GM18873 (cell line): ENCODE measurements around the gene NOL11.
"Not testable (repeated sequence)": the region's sequence is repeated elsewhere in the genome, so short reads cannot be mapped to it uniquely, and the experiment has no call there.

ENCODE experiments used
- ATAC-seq: cut with Tn5 transposase; IDR thresholded peaks from one replicate; pipeline ENCODE4 v1.9.1; 2021; ENCODE audit warnings: mild to moderate bottlenecking, moderate library complexity, moderate number of reproducible peaks; ENCODE audit not compliant: unreplicated experiment, low FRiP score

Gene NOL11

DNA sequence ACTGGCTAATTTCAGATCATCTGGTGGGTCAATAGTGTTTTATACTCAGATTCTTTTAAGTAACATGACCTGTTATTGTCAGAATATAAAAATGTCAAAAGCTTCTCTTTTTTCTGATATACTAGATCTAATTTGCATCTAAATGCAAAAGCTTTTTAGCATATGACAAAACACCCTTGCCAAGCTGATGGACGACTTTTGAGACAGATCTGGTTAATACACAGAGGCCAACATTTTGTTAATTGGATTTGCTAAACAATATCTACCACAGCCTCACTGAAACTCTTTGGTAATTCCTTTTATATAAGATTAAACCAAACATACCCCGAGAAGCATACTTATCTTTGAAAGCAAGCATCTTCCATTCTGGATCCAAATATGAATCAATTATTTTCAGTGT, 10.3 kb upstream of the NOL11 start:
- no peak for ATAC-seq

DNA sequence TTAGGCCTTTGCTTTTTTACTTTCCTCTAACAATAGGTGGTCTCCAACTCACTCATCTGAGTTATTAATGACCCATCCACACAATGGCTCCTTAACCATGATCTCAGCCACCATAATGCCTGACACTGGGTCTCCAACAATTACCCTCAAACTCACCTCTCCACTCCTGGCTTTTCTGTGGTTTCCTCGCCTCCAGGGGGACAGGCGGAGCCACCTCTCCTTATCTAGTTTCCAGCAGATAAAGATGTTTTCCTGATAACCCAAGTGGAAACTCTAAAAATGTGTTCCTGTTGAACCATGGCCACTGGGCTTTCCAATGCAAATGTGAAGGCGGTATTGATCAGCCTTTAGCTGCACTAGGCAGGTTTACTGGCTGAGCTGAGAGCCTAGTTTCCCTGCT, 9.4 kb upstream of the NOL11 start:
- ATAC-seq, result no peak

DNA sequence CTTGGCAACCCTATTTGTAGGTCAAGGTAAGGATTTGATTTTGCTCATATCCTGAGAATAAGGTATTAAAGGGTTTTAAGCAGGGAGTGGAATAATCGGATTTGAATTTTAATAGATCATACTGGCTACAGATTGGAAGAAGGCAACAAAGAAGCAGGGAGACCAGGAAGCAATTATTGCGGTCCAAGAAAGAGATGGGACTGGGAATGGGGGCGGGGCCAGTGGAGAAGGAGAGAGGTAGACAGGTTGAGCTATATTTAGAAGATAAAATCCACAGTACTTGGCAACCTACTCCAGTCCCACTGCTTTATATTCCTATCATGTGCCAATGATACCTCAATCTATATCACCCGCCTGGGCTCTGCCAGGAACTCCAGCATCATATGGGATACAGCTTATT, 5.8 kb upstream of the NOL11 start:
- ATAC-seq, result no peak

DNA sequence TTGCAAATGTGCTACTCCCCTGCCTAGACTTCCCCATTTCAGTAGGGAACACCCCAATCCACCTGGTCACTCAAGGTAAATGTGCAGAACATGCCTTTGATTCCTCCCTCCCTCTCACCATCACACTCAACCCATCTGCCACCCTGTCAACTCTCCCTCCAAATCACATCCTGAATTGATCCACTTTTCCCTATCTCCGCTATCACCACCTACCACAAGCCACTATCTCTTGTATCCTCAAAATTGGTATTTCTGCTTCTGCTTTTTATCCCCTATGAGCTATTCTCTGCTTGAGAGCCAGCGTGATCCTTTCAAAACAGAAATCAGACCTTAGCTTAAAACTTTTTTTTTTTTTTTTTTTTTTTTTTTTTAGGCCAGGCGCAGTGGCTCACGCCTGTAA, 5.4 kb upstream of the NOL11 start:
- no peak for ATAC-seq

DNA sequence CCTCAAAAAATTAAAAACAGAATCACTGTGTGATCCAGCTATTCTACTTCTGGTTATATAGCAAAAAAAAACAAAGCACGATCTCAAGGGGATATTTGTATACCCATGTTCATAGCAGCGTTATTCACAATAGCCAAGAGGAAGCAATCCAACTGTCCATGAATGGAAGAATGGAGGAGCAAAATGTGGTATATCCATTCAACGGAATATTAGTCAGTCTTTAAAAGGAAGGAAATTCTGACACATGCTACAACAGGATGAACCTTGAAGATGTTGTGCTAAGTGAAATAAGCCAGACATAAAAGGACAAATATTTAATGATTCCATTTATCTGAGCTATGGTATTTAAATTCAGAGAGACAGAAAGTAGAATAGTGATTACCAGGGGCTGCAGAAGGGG, 4.6 kb upstream of the NOL11 start:
- ATAC-seq, result no peak

DNA sequence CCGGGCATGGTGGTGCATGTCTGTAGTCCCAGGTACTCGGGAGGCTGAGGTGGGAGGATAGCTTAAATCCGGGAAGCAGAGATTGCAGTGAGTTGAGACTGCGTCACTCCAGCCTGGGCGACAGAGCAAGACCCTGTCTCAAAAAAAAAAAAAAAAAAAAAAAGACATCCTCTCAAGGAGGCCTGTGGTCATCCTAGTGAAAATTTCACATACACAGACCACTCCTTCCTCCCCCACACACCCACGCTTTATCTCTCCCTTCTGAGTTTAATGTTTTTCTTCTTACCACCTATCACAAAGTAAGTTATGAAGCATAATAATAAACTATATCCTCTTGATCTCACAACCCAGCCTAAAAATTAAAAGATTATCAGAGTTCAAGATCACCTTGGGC, 1.3 kb upstream of the NOL11 start:
- no peak for ATAC-seq

DNA sequence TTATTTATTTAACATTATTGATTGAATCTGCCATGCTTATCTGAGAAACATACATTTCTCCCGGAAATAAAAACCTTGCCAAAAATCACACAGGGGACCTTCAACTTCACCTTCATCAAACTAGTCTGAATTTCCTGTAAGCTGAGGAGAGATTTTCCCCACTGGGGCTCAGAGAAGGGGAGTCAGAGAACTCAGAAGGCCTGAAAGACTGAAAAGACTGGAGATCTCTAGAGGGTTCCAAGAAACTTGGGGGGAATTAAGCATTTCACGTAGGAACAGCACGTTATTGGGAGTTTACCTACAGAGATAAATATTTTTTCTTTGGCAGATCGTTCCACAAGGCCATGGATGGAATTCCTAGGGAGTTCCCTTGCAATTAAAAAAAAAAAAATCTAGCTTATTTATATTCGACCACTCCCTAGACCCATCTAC, 528 bp upstream of the NOL11 start:
- ATAC-seq, result no peak

DNA sequence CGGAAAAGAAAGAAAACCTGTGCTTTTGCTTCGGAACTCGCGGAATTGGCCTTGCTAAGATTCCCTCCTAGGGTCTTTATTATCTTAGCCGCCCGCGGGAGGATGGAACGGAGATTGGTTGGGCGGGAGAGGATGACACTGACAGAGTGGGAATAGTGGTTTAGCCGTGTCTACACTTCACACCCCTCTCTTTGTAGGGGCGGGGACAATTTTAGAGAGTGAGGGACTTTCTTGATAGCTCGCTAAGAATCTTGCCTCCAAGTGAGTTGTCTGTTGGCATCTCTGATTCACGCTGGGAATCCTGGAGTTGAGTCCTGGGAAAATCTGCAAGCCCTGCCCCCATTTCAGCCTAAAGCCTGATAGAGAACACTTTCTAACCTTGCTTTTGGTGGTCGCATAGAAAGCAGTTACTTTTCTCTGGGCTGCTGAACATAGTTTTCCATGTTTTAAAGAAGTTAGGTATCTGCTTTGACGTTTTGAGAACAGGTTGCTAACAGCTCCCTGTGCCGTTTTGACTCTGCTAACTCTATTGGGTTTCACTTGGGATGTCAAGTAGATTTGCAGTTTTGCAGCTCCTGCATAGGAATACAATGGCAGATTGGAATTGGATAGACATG, 697 bp downstream of the NOL11 start:
- no peak for ATAC-seq

DNA sequence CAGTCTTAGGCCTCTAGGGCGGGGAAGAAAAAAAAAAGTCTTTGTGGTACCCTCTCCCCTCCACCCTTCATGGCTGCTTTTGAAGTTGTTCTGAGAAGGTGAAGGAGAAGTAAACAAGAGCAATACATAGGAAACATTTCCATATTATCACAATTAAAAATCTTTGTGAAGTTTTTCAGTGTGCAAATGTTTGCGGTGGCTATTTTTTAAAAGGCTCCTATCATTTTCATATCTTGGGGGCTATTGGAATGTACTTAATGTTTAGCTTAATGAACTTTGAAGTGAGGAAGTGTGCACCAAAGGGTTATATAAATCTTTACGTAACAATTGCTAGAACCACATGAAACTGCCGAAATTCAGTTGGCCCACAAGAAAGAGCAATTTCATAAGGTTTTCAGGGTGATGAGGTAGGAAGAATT, 7.6 kb downstream of the NOL11 start:
- no peak for ATAC-seq

DNA sequence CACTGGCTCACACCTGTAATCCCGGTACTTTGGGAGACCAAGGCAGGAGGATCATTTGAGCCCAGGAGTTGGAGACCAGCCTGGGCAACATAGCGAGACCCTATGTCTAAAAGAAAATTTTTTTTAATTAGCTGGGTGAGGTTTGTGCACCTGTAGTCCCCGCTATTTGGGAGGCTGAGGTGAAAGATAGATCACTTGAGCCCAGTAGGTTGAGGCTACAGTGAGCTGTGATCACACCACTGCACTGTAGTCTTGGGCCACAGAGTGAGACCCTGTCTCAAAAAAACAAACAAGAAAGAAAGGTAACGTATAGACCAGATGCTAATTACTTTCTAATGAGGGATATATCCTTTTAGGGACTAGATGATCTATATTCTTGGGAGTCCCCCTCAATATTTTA, 8.1 kb downstream of the NOL11 start:
- no peak for ATAC-seq

DNA sequence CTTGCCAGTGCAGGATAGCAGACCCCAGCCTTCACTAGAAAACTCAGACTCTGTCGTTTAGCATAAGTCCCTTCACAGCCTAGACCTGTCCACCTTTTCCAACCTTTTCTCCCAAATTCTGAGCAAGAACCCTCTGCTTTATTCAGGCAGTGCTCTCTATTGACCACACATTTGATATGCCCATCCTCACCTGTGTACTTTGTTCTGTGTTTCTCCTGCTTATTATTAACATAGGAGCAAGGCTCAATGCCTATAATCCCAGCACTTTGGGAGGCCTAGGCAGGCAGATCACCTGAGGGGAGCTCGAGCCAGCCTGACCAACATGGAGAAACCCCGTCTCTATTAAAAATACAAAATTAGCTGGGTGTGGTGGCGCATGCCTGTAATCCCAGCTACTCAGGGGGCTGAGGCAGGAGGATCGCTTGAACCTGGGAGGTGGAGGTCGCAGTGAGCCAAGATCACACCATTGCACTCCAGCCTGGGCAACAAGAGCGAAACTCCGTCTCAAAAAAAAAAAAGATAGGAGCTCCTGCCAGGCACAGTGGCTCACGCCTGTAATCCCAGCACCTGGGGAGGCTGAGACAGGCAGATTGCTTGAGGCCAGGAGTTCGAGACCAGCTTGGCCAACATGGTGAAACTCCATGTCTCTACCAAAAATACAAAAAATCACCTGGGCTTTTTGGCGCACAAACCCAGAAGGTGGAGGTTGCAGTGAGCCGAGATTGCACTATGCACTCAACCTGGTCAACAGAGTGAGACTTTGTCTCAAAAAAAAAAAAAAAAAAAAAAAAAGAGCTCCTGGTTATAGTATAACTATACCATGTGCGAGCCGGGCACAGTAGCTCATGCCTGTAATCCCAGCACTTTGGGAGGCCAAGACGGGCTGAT, 9.7 kb downstream of the NOL11 start:
- ATAC-seq, result not testable (repeated sequence)

DNA sequence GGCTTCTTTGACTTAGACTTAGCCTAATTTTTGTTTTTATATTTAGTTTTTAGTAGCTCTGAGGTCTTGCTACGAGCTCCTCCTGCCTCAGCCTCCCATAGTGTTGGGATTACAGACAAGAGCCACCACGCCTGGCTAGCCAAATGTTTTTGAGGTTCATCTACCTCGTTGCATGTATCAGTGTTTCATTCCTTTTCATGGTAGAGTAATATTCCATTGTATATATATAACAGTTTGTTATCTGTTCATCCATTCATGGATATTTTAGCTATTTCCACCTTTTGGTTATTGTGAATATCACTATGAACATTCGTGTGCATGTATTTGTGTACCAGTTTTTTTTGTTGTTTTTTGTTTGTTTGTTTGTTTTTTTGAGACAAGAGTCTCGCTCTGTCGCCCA, 12.2 kb downstream of the NOL11 start:
- ATAC-seq, result no peak

DNA sequence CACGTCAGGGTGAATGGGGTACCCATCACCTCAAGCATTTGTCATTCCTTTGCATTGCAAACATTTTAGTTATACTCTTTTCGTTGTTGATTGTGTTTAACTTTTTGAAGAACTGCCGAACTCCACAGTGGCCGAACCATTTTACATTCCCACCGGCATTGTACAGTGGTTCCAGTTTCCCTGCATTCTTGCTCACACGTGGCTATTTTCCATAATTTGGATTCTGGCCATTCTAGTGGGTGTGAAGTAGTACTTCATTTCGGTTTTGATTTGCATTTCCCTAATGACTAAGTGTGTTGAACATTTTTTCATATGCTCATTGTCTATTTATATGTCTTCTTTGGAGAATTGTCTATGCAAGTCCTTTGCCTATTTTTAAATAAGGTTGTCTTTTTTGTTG, 13.0 kb downstream of the NOL11 start:
- no peak for ATAC-seq

DNA sequence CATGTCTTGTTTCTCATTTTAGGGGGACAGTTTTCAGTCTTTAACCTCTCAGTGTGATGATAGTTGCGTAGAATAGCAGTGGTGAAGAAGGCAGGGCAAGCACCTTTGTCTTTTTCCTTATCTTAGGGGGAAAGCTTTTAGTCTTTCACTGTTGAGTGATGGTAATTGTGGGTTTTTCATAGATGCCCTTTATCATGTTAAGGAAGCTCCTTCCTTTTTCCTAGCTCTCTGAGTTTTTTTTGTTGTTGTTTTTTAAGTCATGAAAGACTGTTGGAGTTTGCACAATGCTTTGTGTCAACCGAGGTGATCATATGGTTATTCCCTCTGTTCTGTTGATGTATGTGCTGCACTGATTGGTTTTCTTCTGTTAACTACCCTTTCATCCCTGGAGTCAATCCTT, 15.7 kb downstream of the NOL11 start:
- no peak for ATAC-seq

DNA sequence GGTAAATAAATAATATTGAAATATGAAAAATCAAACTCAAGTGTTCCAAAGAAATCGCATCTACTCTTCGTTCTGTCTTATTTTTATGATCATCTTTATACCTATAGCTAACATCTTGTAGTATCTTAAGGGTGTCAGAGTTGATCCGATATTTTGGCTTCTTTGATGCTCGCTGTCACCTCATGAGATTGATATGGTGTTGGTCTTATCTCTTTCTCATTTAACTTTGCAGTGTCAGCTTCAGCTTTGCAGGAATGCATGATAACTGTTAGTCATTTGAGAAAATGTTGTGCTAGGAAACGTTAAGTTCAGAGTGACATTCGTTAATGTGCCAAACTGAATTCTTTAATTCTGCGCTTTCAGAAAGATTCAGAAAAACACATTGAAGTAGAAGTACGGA, 19.4 kb downstream of the NOL11 start:
- ATAC-seq, result no peak

DNA sequence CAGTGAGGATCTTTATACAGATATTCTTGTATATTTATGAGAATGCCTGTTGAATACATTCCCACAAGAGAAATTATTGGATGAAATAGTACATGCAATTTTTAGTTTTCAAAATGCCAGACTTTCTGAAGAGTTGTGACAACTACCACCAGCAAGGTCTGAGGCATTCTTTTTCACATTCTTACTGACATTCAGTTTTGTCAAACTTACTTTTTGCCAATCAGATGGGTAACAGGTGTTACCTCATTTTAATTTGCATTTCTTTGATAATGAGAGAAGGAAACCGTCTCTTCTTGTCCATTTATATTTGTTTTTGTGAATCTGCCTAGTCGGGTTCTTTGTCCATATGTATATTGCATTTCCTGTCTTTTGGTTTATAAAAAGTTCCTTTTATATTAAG, 24.3 kb downstream of the NOL11 start:
- ATAC-seq, result no peak

DNA sequence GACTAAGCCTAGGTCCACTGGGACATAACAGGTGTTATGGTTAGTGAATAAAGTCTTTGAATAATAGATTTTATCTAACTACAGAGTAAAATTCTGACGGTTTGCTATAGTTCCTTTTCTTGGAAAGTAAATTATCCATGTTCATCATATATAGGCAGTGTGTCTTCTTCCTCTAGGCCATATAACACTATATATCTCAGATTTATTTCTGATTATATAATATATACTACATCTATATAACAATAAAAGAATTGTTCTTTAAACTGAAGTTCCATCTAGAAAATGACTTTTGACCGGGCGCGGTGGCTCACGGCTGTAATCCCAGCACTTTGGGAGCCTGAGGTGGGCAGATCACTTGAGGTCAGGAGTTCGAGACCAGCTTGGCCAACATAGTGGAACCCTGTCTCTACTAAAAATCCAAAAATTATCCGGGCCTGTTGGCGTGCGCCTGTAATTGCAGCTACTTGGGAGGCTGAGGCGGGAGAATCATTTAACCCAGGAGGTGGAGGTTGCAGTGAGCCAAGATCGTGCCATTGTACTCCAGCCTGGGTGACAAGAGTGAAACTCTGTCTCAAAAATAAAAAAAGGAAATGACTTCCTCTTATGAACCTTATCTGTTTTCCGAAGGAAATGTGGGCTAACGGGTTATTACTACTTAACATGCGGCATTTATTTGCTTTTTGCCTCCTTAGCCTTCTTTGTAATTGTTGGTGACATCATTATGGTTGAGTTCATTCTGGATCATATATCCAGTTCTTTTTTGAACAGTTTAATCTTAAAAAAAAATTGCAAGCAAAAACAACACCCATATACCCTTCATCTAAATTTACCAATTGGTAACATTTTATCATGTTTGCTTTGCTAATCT, 29.2 kb downstream of the NOL11 start:
- ATAC-seq, result no peak

DNA sequence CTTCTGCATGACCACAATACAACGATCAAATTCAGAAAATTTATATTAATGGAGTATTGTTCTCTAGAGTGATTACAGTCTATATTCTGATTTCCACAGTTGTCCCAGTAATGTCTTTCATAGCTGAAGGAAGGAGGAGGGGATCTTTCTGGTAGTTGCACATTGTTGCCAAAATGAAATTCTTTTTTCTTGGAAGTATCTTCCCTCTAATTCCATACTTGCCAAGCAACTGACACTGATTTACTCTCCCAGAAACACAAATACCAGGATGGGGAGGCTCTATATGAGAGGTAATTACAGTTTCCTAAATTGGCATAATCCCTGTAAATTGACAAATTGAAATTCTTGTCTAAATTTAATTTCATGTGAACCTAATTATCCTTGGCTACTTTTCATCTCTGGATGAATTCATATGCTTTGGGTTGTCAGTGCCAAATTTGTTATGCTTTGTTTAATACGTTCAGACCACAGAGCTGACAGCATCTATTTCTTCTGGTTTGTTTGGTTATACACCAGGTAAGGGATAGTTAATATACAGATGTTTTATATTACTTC, 30.0 kb downstream of the NOL11 start:
- ATAC-seq, result no peak

DNA sequence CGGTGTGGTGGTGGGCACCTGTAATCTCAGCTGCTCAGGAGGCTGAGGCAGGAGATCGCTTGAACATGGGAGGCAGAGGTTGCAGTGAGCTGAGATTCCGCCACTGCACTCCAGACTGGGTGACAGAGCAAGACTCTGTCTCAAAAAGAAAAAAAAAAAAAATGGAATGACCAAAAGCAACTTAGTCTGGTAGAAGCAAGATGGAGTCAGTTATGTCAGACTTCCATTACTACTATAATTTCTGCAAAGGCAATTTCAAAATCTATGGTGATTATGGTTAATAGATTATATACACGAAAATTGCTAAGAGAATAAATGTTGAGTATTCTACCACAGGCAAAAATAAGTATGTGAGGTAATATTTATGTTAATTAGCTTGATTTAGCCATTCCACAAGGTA, 32.3 kb downstream of the NOL11 start:
- ATAC-seq, result no peak

DNA sequence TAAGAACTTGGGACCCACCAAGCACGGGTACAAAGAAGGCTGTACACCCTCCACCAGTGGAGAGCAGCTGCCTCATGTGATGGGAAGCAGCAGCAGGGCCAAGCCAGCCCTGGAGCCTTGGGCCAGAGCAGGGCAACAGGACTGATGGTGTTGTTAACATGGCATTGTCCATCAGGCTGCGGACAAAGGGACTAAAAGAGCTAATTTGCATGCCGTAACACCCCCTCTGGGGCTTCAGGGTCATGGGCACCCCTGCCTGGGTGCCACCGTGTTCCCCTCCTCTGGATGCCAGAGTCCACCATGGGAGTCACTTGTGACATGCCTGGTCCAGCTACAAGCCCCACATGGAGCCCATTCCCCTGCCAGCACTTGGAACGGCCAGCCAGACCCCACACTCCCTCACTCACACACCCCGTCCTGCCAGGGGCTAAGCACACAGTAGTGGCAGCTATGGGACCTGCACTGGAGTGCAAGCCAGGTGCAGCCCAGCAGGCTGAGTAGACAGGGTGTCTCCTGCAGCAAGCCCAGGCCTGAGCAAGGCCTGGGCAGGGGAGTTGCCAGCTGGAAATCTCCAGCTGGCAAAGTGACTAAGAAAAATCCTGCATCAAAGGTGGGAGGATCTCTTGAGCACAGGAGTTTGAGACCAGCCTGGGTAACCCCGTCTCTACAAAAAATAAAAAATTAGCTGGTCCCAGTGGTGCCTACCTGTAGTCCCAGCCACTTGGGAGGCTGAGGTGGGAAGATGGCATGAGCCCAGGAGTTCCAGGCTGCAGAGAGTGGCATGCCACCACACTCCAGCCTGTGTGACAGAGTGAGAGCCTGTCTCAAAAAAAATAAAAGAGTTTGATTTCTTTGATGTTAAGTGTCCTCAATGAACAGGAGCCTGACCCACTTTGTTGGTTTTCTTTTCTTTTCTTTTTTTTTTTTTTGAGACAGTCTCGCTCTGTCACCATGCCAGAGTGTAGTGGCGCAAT, 33.7 kb downstream of the NOL11 start:
- ATAC-seq, result no peak
